H7 (cell line): ENCODE measurements around the gene CD200. TPM values are rescaled to one million over a fixed set of nuclear protein-coding genes. Genes with fewer than 3 reads are reported as not detected.

Experiments used
- DNase-seq: peaks from one replicate; pipeline ENCODE4 v3.0.0; 2012
- H3K27me3 ChIP-seq: 2 replicates; pipeline ENCODE4 v1.6.0; 2011; ENCODE audit warnings: mild to moderate bottlenecking, low read length; ENCODE audit not compliant: control insufficient read depth, insufficient read depth
- H3K36me3 ChIP-seq: replicated peaks from 2 replicates; pipeline ENCODE4 v1.5.1; 2011; ENCODE audit warnings: low read length; ENCODE audit not compliant: control insufficient read depth, insufficient read depth
- H3K4me3 ChIP-seq: 2 replicates; pipeline ENCODE4 v1.5.1; 2011; ENCODE audit warnings: low read depth, mild to moderate bottlenecking, control low read depth, low read length, moderate library complexity; ENCODE audit not compliant: insufficient read depth
- total RNA-seq: library from RNA; depleted of rRNA; stranded (reverse); fragments of >200 nt; shearing (Covaris generic); gene quantifications from 2 replicates; pipeline ENCODE4 v1.2.3, GENCODE V29; 2014

Gene CD200
- total RNA-seq, 1 experiment from 2014 or later, result 40.9 TPM

DNA sequence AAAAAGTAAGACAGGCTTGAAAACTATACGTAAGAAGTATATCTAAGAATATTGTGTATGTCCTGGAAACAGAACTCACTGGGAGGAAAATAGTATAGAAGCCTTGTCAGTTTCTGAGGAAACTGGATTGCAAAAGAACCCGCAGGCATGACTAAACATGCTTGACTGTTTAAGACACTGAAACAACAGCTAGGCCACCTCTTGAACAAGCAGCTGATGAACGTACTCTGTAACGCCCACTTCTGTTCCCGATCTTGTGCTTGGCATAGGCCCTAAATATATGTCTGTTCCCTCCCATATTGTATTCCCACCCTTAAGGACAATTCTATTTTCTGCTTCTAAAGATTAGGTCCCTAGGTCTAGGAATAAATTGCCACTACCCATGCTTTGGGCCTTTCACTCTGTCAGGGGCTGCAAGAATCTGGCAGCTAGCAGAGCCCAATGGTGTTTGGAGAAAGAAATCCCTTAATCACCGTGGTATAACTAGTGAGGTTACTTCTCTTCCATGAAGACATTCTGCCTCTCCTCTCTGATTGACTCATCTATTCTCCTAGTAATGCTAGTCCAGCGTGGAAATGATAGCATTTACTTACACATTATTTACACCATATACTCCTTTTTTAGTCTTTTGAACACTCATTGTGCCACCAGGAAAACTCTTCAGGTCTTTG lies 46.2 kb downstream of the CD200 start:
- Histone ChIP-seq H3K36me3 (no peaks in the 10 kb centered on the region), H3K4me3 (no peak overlapping the region), H3K27me3 (no peaks in the 10 kb centered on the region)
- no peak for DNase-seq

DNA sequence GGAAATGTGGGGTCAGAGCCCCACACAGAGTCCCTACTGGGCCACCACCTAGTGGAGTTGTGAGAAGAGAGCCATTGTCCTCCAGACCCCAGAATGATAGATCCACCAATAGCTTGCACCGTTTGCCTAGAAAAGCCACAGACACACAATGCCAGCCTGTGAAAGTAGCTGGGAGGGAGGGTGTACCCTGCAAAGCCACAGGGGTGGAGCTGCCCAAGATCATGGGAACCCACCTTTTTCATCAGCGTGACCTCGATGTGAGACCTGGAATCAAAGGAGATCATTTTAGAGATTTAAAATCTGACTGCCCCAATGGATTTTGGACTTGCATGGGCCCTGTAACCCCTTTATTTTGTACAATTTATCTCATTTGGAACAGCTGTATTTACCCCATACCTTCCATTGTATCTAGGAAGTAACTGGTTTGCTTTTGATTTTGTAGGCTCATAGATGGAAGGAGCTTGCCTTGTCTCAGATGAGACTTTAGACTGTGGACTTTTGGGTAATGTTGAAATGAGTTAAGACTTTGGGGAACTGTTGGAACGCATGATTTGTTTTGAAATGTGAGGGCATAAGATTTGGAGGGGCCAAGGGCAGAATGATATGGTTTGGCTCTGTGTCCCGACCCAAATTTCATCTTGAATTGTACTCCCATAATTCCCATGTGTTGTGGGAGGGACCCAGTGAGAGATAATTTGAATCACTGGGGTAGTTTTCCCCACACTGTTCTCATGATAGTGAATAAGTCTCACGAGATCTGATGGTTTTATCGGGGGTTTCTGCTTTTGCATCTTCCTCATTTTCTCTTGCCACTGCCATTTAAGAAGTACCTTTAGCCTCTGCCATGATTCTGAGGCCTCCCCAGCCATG lies 49.0 kb downstream of the CD200 start:
- no peak for DNase-seq
- Histone ChIP-seq H3K4me3 (no peak overlapping the region), H3K27me3 (no peaks in the 10 kb centered on the region), H3K36me3 (no peaks in the 10 kb centered on the region)

DNA sequence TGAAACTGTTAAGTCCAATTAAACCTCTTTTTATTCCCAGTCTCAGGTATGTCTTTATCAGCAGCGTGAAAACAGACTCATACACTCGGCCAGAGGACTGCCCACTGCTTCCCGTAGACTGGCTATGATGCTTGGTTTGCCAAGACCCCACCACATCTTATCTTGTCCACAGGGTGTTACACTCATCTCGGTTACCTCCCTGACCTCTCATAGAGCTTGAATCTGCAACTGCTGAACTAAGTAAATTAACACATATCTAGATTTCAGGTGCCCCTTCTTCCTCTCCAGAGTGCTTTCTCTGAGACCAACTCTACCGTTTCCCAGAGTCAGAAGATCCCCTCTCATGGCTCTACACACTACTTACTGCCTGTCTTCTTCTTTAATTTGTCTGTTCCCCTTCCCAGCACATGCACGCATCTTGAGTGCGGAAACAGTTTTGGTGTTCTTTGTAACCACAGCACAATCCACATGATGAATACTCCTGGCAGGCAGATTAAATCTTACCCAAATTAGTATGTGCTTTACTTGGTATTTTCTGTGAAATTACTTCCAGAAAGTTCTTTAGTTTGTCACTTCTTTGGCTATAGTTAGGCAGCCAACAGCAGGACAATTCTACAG lies 49.7 kb downstream of the CD200 start:
- no peak for DNase-seq
- Histone ChIP-seq H3K27me3 (no peaks in the 10 kb centered on the region), H3K36me3 (no peaks in the 10 kb centered on the region), H3K4me3 (no peak overlapping the region)

DNA sequence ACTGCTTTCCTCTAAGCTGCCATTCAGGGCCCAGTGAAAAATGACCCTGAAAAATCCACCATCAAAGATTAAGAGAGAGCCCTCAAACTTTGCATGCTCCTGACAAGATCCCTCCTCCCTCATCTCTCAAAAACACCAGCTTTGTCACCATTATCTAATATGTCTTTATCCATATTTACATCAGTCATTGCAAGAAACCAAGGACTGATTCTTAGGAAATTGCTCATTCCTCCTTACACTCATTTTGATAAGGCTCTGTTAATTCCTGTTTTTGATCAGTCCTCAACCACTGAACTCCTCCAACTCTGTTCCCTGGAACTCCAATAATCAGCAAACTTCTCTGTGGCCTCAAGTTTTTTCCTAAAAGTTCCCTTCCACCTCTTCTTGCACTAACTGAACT lies 51.8 kb downstream of the CD200 start:
- DNase-seq, result no peak
- H3K36me3 ChIP-seq, result no peaks in the 10 kb centered on the region
- H3K27me3 ChIP-seq, result no peaks in the 10 kb centered on the region
- H3K4me3 ChIP-seq, result no peak overlapping the region

DNA sequence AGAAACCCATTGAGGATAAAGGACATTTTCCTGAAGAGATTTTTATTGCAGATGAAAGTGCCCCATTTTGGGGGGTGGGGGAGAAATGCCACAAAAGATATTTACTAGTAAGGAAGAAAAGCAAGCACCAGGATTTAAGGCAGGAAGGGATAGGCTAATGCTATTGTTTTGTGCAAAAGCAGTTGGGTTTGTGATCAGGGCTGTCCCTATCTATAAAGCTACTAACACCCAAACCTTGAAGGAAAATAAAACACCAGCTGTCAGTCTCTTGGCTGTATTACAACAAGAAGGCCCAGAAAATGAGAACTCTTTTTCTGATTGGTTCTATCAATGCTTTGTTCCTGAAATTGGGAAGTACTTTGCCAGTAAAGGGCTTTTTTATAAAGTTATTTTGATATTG lies 56.0 kb downstream of the CD200 start:
- H3K36me3 ChIP-seq, result no peaks in the 10 kb centered on the region

DNA sequence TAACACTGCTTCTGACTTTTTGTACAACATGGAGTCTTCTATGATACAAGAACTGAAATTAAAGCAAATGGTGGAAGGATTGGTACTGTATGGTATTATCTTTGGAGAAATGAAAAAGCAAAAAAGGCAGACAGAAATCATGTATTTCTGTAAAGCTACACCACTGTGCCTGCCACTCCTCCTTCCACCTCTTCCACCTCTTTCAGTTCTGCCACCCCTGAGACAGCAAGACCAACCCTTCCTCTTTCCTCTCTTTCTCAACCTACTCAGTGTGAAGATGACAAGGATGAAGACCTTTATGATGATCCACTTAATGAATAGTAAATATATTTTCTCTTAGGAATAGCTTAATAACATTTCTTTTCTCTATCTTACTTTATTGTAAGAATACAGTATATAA lies 57.0 kb downstream of the CD200 start:
- H3K27me3 ChIP-seq, result no peaks in the 10 kb centered on the region
- no peak for DNase-seq
- no peak overlapping the region for H3K4me3 ChIP-seq
- H3K36me3 ChIP-seq, result no peaks in the 10 kb centered on the region

More for the DNA sequence above, 56.0 kb downstream of the CD200 start:
- H3K4me3 ChIP-seq, result no peak overlapping the region
- DNase-seq, result no peak
- no peaks in the 10 kb centered on the region for H3K27me3 ChIP-seq

DNA sequence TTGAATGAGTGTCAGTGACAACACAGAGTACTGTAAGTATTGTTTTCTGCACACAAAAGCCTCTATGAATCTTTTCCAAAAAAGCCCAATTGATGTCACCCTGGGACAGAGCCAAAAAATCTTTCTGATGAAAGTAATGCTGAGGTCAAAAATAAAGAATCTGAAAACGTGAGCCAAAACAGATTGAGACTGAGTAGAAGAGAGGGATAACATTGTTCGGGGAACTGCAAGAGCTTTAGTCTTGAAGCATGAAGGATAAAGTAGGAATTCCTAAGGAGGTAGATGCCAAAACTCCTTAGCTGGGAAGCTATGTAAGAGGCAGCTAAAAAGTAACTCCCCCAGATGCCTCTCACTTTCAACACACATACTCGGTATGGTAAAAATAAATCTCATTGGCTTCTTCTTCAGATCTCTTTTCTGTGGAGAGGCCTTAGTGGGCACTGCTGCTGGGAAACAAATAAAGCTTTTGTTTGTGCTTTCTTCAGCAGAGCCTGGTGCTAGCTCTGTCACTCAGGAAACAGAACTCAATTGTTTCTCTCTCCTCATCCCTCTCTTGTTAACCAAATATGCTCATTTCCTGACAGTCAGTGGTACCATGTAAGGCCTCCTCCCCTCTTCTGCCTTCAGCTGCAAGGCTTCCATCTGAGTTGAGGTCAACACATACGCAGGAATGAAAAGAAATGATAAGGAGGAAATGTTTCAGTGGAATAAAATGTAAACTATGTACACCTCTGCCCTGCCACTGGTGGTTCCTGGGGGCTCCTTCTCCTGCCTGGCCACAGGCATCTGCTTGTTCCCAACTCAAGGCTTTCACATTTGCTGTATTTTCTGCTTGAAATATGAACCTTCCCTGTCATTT lies 58.1 kb downstream of the CD200 start:
- Histone ChIP-seq H3K4me3 (no peak overlapping the region), H3K36me3 (no peaks in the 10 kb centered on the region), H3K27me3 (no peaks in the 10 kb centered on the region)
- DNase-seq, result peak; percentile 24

DNA sequence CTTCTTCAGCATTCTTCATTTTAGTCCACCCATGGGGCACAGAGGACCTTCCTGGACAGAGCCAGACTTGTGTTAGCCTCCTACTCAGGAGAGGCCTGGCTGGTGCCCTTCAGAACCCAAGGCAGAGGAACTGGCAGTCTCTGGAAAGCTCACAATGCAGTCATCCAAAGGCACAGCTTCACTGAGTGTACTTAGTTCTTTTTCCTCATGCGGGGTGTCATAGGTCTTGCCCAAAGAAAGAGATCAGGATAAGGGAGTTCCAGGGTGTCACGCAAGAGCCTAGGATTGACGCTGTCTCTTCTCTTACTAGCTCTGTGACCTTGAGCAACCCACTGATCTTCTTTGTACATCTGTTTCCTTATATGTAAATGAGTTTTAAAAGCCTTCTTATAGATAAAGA lies 58.7 kb downstream of the CD200 start:
- no peak overlapping the region for H3K4me3 ChIP-seq
- no peak for DNase-seq
- no peaks in the 10 kb centered on the region for H3K36me3 ChIP-seq
- H3K27me3 ChIP-seq, result no peaks in the 10 kb centered on the region

DNA sequence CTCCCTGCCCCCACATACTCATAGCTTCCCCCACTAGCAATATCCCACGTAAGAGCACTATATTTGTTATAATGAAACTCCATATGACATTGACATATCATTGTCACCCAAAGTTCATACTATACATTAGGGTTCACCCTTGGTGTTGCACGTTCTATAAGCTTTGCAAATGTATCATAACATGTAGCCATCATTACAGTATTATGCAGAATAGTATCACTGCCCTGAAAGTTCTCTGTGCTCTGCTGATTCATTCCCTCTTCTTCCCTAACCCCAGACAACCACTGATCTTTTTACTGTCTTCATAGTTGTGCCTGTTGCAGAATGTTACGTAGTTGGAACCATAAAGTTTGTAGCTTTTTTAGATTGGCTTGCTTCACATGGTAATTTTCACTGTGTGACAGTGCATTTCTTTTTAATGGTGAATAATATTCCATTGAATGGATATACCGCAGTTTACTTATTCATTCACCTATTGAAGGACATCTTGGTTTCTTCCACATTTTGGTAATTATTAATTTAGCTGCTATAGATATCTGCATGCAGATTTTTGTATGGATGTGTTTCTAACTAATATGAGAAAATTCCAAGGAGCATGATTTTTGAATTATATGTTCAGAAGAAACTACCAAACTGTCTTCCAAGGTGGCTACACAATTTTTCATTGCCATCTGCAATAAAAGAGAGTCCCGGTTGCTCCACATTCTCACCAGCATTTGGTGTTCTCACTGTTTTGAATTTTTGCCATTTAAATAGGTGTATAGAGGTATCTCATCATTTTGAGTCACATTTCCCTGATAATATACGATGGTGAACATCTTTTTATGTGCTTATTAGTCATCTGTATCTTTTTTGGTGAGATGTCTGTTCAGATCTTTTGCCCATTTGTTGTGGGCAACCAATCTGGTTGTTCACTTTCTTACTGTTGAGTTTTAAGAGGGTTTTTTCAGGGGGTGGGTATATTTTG lies 59.7 kb downstream of the CD200 start:
- Histone ChIP-seq H3K4me3 (no peak overlapping the region), H3K36me3 (no peaks in the 10 kb centered on the region), H3K27me3 (no peaks in the 10 kb centered on the region)
- DNase-seq, result no peak

DNA sequence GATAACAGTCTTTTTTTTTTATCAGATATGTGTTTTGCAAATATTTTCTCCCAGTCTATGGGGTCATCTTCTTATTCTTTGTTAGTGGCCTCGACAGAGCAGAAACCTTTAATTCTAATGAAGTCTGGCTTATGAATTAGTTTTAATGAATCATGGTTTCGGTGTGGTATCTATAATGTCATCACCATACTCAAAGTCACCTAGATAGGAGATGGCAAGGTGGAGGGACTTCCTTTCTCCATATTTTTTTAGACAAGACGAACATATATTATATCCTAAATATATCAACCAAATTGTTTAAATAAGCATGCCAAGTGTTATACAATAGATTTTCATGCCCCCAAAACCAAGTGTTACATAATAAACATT lies 60.4 kb downstream of the CD200 start:
- no peaks in the 10 kb centered on the region for H3K27me3 ChIP-seq
- DNase-seq, result no peak
- no peak overlapping the region for H3K4me3 ChIP-seq
- no peaks in the 10 kb centered on the region for H3K36me3 ChIP-seq

DNA sequence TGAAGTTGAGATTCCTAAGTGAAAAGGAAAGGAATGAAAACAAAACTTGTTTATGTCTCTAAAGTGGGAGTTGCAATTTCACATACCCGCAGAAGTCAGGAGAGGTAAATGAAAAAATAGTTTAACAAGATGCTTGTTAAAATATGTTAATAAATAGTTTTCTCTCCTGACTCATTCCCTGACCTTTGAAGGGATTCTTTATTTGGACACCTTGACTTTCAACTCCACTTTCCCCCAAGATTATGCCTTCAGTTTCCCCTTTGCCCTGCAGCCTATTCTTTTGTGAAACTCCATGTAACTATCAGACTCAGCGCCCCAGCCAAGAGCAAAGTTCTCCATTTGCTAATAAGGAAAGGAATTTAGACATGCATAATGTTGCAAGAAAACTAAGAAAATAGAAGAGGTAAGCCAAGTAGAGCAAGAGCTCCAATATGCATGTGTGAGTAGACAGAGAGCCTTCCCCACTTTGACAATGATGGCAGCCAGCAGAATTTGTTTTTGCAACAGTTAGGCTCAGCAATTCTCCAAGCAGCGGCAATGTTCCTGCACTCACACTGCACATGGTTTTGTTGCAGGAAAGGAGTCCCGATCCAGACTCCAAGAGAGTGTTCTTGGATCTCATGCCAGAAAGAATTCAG lies 61.2 kb downstream of the CD200 start:
- Histone ChIP-seq H3K27me3 (no peaks in the 10 kb centered on the region), H3K36me3 (no peaks in the 10 kb centered on the region), H3K4me3 (no peak overlapping the region)
- no peak for DNase-seq

DNA sequence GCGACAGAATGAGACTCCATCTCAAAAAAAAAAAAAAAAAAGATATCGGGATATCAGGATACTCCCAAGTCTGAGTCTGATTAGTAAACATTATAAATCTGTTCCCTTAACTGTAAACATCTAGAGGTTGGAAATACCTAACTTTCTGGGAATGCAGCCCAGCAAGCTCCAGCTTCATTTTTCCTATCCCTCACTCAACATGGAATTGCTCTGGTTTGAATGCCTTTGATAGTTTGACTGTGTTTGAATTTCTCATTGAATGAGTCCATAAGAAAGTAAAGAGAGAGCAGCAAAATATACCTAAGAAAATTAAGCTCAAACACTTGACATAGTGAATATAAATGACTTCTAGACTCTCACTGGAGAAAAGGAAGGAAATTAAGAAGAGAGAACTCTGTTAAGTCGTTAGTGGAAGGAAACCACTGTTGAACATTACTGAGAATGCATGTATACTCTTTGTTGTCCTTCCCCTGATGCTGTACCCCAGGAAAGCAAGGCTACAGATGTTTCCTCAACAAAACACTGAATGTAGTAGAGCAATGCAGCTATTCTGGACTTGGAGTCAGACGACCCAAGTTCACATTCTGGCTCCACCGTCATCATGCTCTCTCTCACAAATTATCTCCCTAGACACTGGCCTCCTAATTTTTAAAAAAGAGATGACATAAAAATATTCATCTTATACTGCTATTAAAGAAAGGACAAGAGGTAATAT lies 62.4 kb downstream of the CD200 start:
- Histone ChIP-seq H3K27me3 (no peaks in the 10 kb centered on the region), H3K4me3 (no peak overlapping the region), H3K36me3 (no peaks in the 10 kb centered on the region)
- no peak for DNase-seq

DNA sequence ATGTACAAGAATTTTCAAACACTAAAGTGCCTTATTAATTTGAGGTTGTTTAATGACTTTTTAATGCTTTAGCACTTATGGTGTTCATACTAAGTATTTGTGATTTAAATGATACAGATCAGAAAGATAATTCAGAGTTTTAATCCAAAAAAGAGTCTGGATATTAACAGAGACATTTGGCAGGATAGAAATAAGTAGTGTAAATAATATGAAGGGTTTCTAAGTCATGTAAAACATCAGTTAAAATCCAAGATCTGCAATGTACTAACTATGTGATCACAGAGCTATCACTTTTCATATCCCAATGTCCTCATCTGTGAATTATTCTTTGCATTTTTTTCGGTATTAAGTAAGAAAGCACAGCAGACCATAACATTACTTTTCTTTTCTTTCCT lies 62.9 kb downstream of the CD200 start:
- Histone ChIP-seq H3K27me3 (no peaks in the 10 kb centered on the region), H3K36me3 (no peaks in the 10 kb centered on the region), H3K4me3 (no peak overlapping the region)
- DNase-seq, result no peak
